Renal cortex interstitium (tissue), 11 donors: ENCODE measurements around the gene COTL1. TPM values are rescaled to one million over a fixed set of nuclear protein-coding genes. Genes with fewer than 3 reads are reported as not detected.

ENCODE experiments used
- DNase-seq, 11 donors: peaks; one replicate each; pipeline ENCODE4 v3.0.0-alpha.2; 2013; ENCODE audit warnings: low read depth in 9 of 11, low spot score in 4 of 11; ENCODE audit errors: extremely low read depth in 1 of 11
- polyA plus RNA-seq, 3 donors: library from polyadenylated mRNA; unstranded; fragments of 120-200 nt; gene quantifications; one replicate each; pipeline ENCODE4 v1.2.1, GENCODE V29; 2013; ENCODE audit not compliant: insufficient read length in 3 of 3

The COTL1 gene
- polyA plus RNA-seq, 3 donors: 141 to 146 (median 143) TPM

GRCh38 chr16:84547546-84548061 lies 70.3 kb downstream of the COTL1 start:
- peak in 2 of 11 donors; percentile 56 to 70 for DNase-seq

GRCh38 chr16:84546669-84547545 lies 71.0 kb downstream of the COTL1 start:
- peak in 1 of 11 donors; percentile 53 for DNase-seq

GRCh38 chr16:84545114-84545737 lies 72.7 kb downstream of the COTL1 start:
- DNase-seq: no peak

GRCh38 chr16:84544031-84544773 lies 73.7 kb downstream of the COTL1 start:
- peak in 2 of 11 donors; percentile 62 to 73 for DNase-seq

- DNase-seq: no peak
Measured at GRCh38 chr16:84543253-84543652, 74.6 kb downstream of the COTL1 start.

- DNase-seq: no peak
Measured at GRCh38 chr16:84541999-84542817, 75.7 kb downstream of the COTL1 start.

- no peak for DNase-seq
Measured at GRCh38 chr16:84540194-84540593, 77.7 kb downstream of the COTL1 start.

- no peak for DNase-seq
Measured at GRCh38 chr16:84538222-84538840, 79.5 kb downstream of the COTL1 start.

GRCh38 chr16:84537491-84538151 lies 80.3 kb downstream of the COTL1 start:
- no peak for DNase-seq

GRCh38 chr16:84535851-84536250 lies 82.0 kb downstream of the COTL1 start:
- no peak for DNase-seq

GRCh38 chr16:84535408-84535807 lies 82.5 kb downstream of the COTL1 start:
- DNase-seq: peak in 1 of 11 donors; percentile 68

- DNase-seq: no peak
Measured at GRCh38 chr16:84534815-84535214, 83.1 kb downstream of the COTL1 start.

- DNase-seq: no peak
Measured at GRCh38 chr16:84532855-84533486, 84.9 kb downstream of the COTL1 start.

- peak in 1 of 11 donors; percentile 74 for DNase-seq
Measured at GRCh38 chr16:84532291-84532724, 85.6 kb downstream of the COTL1 start.

GRCh38 chr16:84531671-84532111 lies 86.2 kb downstream of the COTL1 start:
- DNase-seq: no peak

GRCh38 chr16:84530590-84530989 lies 87.3 kb downstream of the COTL1 start:
- no peak for DNase-seq

GRCh38 chr16:84529607-84530006 lies 88.3 kb downstream of the COTL1 start:
- no peak for DNase-seq
